Measurements from ENCODE around the gene CRNN.

Gene CRNN

DNA sequence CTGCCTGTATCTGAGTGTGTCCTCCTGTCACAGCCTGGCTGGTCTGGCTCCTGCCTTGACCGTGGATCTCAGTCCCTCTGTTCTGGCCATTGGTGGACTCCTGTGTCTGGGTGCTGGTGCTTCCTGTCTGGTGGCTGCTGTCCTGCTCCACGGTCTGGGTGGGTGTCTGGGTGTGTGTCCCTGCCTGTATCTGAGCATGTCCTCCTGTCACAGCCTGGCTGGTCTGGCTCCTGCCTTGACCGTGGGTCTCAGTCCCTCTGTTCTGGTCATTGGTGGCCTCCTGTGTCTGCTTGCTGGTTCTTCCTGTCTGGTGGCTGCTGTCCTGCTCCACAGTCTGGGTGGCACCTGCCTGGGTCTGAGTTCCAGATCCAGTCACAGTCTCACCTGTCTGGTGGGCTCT lies 4.0 kb downstream of the CRNN start:
- no peak for DNase-seq (ENCODE audit: low read depth)
- TF ChIP-seq, protein P1, sequence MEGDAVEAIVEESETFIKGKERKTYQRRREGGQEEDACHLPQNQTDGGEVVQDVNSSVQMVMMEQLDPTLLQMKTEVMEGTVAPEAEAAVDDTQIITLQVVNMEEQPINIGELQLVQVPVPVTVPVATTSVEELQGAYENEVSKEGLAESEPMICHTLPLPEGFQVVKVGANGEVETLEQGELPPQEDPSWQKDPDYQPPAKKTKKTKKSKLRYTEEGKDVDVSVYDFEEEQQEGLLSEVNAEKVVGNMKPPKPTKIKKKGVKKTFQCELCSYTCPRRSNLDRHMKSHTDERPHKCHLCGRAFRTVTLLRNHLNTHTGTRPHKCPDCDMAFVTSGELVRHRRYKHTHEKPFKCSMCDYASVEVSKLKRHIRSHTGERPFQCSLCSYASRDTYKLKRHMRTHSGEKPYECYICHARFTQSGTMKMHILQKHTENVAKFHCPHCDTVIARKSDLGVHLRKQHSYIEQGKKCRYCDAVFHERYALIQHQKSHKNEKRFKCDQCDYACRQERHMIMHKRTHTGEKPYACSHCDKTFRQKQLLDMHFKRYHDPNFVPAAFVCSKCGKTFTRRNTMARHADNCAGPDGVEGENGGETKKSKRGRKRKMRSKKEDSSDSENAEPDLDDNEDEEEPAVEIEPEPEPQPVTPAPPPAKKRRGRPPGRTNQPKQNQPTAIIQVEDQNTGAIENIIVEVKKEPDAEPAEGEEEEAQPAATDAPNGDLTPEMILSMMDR (IDR thresholded peaks at IDR 0.05; ENCODE audit: low read length, missing control alignments), result no peak
- no peak overlapping the region for H3K4me3 ChIP-seq (replicated peaks; ENCODE audit: low read depth, low read length)

- TF ChIP-seq, protein P1 (IDR thresholded peaks at IDR 0.05; ENCODE audit: low read length, missing control alignments), result no peak
- DNase-seq (ENCODE audit: low read depth), result no peak
- no peak overlapping the region for H3K4me3 ChIP-seq (replicated peaks; ENCODE audit: low read depth, low read length)
Measured at GRCh38 chr1:152408664-152409063, 5.4 kb downstream of the CRNN start.

- TF ChIP-seq, protein P1 (IDR thresholded peaks at IDR 0.05; ENCODE audit: low read length, missing control alignments), result peak; percentile 34
- DNase-seq (ENCODE audit: low read depth), result peak; percentile 16
- H3K4me3 ChIP-seq (replicated peaks; ENCODE audit: low read depth, low read length), result no peak overlapping the region
Measured at GRCh38 chr1:152398812-152399698, 15.0 kb downstream of the CRNN start.

DNA sequence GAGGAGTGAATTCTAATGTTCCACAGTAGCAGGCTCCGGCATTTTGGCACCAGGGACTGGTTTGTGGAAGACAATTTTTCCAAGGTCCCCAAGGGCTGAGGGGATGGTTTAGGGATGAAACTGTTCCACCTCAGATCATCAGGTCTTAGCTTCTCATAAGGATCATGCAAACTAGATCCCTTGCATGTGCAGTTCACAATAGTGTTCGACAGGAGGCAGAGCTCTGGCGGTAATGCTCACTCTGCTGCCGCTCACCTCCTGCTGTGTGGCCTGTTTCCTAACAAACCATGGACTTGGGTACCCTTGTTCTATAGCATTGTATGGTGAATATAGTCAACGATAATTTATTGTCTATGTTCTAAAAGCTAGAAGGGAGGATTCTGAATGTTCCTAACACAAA lies 16.6 kb downstream of the CRNN start:
- no peak overlapping the region for H3K4me3 ChIP-seq (replicated peaks; ENCODE audit: low read depth, low read length)
- DNase-seq (ENCODE audit: low read depth), result no peak
- TF ChIP-seq, protein P1 (IDR thresholded peaks at IDR 0.05; ENCODE audit: low read length, missing control alignments), result no peak

GRCh38 chr1:152394151-152394550 lies 19.9 kb downstream of the CRNN start:
- no peak for DNase-seq (ENCODE audit: low read depth)
- TF ChIP-seq, protein P1 (IDR thresholded peaks at IDR 0.05; ENCODE audit: low read length, missing control alignments), result no peak
- H3K4me3 ChIP-seq (replicated peaks; ENCODE audit: low read depth, low read length), result no peak overlapping the region

DNA sequence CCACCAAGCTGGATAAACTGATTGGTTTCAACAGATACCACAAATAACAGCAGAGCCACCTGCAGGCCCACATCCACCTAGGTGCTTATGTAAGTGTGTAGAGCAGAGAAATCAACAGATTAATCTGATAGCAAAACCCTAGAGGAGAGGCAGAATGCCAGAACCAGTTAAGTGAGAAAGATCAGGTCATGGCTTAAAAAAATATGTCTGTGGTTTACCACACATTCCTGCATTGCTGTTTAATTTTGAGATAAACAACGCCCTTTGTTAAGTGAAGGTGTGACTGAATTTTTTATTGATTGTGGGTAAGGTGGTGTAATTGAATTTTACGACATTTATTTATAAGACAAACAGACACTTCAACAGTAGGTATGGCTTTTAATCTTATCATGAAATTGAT lies 21.2 kb downstream of the CRNN start:
- H3K4me3 ChIP-seq (replicated peaks; ENCODE audit: low read depth, low read length), result no peak overlapping the region
- no peak for DNase-seq (ENCODE audit: low read depth)
- TF ChIP-seq, protein P1 (IDR thresholded peaks at IDR 0.05; ENCODE audit: low read length, missing control alignments), result no peak

- no peak for DNase-seq (ENCODE audit: low read depth)
- TF ChIP-seq, protein P1 (IDR thresholded peaks at IDR 0.05; ENCODE audit: low read length, missing control alignments), result no peak
- H3K4me3 ChIP-seq (replicated peaks; ENCODE audit: low read depth, low read length), result no peak overlapping the region
Measured at GRCh38 chr1:152388889-152389288, 25.2 kb downstream of the CRNN start.

Data from fibroblast of pulmonary artery (primary cell).